SK-N-DZ (cell line): ENCODE measurements around the gene COL18A1.
"Not testable (repeated sequence)": the region's sequence is repeated elsewhere in the genome, so short reads cannot be mapped to it uniquely, and the experiment has no call there.

Experiments used
- DNase-seq: peaks from one replicate; pipeline ENCODE4 v3.0.0-alpha.2; 2015; ENCODE audit warnings: low spot score

Gene COL18A1

GRCh38 chr21:45367402-45368351 lies 37.3 kb upstream of the COL18A1 start:
- DNase-seq, result no peak

GRCh38 chr21:45369018-45369417 lies 35.9 kb upstream of the COL18A1 start:
- DNase-seq, result not testable (repeated sequence)

GRCh38 chr21:45370575-45370974 lies 34.4 kb upstream of the COL18A1 start:
- no peak for DNase-seq

- no peak for DNase-seq
Observed at GRCh38 chr21:45371081-45371480, 33.9 kb upstream of the COL18A1 start.

GRCh38 chr21:45371655-45372054 lies 33.3 kb upstream of the COL18A1 start:
- DNase-seq, result no peak

- DNase-seq, result no peak
Observed at GRCh38 chr21:45372732-45373355, 32.1 kb upstream of the COL18A1 start.

- no peak for DNase-seq
Observed at GRCh38 chr21:45373991-45374816, 30.8 kb upstream of the COL18A1 start.

GRCh38 chr21:45374826-45375455 lies 30.0 kb upstream of the COL18A1 start:
- DNase-seq, result no peak

- no peak for DNase-seq
Observed at GRCh38 chr21:45376459-45377324, 28.3 kb upstream of the COL18A1 start.

GRCh38 chr21:45377325-45377709 lies 27.6 kb upstream of the COL18A1 start:
- DNase-seq, result no peak

- no peak for DNase-seq
Observed at GRCh38 chr21:45377866-45378257, 27.1 kb upstream of the COL18A1 start.

- DNase-seq, result no peak
Observed at GRCh38 chr21:45378258-45378966, 26.6 kb upstream of the COL18A1 start.

GRCh38 chr21:45379171-45379900 lies 25.6 kb upstream of the COL18A1 start:
- DNase-seq, result no peak

GRCh38 chr21:45379901-45380330 lies 25.0 kb upstream of the COL18A1 start:
- DNase-seq, result no peak

GRCh38 chr21:45380566-45380965 lies 24.4 kb upstream of the COL18A1 start:
- DNase-seq, result no peak

GRCh38 chr21:45381036-45381787 lies 23.8 kb upstream of the COL18A1 start:
- DNase-seq, result no peak

- DNase-seq, result no peak
Observed at GRCh38 chr21:45381865-45382696, 22.9 kb upstream of the COL18A1 start.

GRCh38 chr21:45382697-45382997 lies 22.3 kb upstream of the COL18A1 start:
- DNase-seq, result no peak
